GM18873 (cell line): ENCODE data around the gene LTB4R2.

Experiments used
- ATAC-seq: cut with Tn5 transposase; IDR thresholded peaks from one replicate; pipeline ENCODE4 v1.9.1; 2021; ENCODE audit warnings: mild to moderate bottlenecking, moderate library complexity, moderate number of reproducible peaks; ENCODE audit not compliant: unreplicated experiment, low FRiP score

The LTB4R2 gene, protein sequence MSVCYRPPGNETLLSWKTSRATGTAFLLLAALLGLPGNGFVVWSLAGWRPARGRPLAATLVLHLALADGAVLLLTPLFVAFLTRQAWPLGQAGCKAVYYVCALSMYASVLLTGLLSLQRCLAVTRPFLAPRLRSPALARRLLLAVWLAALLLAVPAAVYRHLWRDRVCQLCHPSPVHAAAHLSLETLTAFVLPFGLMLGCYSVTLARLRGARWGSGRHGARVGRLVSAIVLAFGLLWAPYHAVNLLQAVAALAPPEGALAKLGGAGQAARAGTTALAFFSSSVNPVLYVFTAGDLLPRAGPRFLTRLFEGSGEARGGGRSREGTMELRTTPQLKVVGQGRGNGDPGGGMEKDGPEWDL

DNA sequence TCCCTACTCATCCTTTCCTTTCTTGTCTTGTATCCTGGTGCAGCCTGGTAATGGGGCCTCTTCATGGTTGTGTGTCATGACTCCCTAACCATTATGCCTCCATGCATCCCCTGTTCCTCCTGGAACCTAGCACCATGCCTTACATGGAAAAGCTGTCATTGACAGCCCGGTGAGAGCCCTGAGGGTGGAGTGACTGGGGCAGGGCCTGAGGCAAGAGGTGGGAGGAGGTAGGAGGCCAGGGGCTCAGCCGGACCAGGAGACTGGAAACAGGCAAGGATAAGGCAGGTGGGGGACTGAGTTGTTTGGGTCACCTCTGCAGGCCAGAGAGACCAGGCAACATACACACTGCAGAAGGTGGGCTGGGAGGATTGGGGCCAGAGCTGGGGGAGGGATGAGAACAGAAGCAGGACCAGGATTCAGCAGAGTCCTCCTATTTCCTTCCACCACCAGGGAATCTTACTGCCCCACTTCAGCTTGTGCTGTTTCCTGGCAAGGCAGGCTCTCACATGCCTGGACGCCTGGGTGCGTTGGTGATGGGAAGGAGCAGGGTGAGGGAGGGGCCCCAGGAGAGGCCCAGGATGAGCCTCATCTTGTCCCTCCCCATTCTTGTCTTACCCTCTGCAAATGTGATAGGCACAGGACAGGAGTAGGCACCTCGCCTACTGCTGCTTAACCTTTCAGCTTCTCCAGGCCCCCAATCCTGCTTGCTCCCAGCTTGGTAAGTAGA, at the start of gene LTB4R2:
TSS of gene LTB4R2 (plus strand) at position 603 of the 727 bp plus-strand sequence. CDS start 525 bp downstream, outside the sequence.
- no peak for ATAC-seq

GRCh38 chr14:24260780-24261157, 49.2 kb upstream of the LTB4R2 start:
- ATAC-seq, result no peak

GRCh38 chr14:24261256-24261968, 48.5 kb upstream of the LTB4R2 start:
- ATAC-seq, result no peak

- no peak for ATAC-seq
Observed at GRCh38 chr14:24261969-24262327, 48.0 kb upstream of the LTB4R2 start.

- ATAC-seq, result no peak
Observed at GRCh38 chr14:24262821-24263733, 46.9 kb upstream of the LTB4R2 start, which contains the start of gene TGM1. TSS of gene TGM1 (minus strand) at chr14:24263177. CDS start at chr14:24262352, 825 bp downstream.

DNA sequence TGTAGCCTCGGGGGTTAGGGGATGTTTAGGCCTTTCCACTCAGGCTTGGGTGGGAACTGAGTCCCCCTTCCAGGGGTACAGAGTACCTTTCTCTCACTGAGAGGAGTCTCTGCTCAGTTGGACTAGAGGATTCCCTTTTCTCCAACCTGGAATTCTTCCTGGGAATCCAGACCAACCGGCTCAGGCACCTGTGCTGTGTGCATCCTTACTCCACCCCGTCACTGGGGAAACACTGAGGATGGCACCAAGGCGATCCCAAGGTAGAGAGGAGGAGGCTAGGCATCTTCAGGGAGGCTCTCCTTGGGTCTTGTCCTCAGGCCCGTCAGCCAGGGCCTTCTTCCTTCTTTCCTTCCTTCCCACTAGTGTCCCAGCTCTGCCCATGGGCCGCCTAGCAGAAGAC, 46.1 kb upstream of the LTB4R2 start:
- ATAC-seq, result no peak

DNA sequence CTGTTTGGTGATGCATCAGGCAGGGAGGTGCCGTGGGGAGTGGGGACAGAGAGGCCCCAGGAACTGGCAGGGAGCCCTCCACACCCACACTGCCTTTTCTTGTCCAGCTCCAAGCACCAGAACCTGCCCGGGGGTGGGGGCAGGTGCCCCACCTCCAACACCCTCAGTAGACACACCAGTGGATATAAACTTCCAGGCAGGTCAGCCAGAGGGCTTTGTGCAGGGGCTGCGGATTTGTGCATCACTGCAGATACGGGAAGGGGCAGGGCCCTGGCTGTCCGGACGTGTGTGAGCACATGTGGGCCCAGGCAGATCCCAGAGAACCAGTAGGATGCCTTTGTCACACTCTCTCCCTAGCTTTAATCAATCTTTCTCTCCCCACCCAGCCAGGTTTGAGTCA, 45.6 kb upstream of the LTB4R2 start:
- no peak for ATAC-seq

- ATAC-seq, result no peak
Observed at GRCh38 chr14:24266344-24267244, 43.3 kb upstream of the LTB4R2 start.

DNA sequence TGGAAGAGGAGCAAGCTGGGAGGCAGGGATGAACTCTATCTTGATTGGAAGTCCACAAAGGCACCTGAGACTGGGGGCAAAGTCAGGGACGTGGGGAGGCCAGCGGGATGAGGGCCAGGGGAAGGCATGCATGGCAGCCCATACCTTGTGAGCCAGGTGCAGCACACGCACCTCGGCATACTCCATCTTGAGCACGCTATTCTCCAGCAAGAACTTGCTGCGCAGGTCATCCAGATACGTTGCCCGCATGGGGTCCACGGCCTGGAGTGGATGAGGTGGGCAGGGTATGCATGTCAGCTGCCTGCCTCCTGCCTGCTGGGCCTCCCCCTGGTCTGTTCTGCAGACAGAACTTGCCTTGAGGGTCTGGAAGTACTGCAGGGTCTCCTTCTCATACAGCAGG, 42.4 kb upstream of the LTB4R2 start:
- ATAC-seq, result no peak

DNA sequence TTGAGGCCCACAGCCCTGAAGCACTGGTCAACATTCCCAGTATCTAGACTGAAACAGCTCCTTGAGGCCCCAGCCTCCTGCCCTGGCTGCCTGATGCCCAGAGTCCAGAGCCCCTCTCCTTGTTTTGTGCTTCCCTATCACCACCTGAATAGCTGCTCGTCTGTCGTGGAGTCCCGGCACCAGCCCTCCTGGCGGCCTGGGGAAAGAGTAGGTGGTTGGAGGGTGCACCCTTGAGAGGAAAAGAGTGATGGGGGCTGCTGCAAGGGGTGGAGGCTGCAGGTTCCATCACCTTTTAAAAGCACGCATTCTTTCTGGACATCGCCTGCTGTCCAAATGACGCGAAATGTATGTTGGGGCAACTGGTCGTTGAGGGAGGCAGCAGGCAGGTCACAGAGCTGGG, 41.7 kb upstream of the LTB4R2 start:
- ATAC-seq, result no peak

DNA sequence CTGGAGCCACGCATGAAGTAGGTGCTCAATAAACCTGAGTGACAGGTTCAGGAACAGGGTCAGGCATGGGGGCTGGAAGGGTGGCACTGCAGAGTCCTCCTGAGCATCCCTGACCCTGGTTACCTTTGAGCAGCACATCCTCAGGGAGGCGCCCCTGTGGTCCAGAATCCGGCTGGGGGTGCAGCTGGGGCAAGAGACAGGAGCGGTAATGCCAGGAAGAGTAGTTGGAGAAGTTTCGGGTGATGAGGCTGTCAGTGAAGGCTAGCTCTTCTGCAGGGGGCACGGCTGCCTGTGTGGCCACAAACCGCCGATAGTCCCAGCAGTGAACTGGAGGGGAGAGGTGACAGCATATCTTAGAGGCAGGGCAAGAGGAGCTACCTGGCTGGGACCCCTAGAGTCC, 40.6 kb upstream of the LTB4R2 start:
- no peak for ATAC-seq

- ATAC-seq, result no peak
Observed at GRCh38 chr14:24269910-24270536, 39.9 kb upstream of the LTB4R2 start.

DNA sequence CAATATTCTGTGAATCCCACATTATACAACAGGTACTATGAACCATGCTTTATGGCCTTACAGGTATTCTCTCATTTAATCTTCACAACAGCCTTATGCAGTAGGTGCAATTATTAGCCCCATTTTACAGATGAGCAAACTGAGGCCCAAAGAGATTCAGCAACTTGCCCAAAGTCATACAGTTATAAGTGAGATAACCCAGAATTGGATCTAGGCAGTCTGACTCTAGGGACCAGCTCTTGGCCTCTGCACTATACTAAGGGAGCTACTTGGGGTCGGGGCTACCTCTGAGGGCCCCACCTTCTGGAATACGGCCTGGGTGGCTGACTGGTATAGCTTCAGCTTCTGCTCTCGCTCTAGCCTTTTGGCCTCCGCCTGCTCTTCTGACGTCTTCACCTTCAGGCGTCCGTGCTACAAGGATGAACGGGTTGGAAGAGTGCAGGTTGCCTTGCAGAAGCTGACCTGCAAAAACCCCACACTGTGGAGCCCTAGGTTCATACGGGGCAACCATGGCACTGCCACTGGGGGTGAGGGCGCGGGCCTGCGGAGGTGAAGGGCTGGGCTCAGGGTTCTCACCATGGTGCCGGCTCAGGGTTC, 39.3 kb upstream of the LTB4R2 start:
- ATAC-seq, result no peak

DNA sequence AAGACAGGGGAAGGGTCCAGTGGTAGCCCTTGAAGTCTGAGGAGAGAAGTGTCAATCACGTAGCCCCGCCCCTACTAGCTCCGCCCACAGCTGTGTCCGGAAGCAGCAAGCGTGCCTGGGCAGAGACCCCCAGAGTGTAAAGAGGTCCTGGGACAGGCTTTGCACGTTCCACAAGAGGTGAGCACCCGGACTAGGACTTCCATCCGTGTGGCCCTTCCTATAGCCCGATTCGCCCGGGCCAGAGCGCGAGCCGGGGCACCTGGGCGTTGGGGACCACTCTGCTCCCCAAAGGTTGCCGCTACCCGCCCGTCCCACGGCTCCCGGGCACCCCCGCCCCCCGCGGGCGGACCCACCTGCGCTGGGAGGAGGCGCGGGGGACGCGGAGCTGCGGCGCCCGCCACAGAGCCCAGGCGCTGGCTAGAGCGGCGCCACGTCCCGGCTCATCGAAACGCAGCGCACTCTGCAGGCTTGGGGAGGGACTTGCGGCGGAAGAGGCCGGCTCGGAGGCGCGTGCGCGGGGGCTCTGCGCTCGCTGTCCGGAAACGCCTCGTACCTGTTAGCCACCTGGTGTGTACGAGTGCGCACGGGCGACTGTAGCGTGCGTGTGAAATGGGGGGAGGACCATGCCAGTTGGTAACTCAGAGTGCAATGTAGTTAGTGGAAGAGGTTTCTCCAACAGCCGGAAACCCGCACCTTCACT, 38.7 kb upstream of the LTB4R2 start, which contains the start of gene RABGGTA:
TSS of gene RABGGTA (minus strand) at position 464 of the 700 bp plus-strand sequence. CDS start 482 bp downstream, outside the sequence.
- ATAC-seq, result peak; percentile 75

DNA sequence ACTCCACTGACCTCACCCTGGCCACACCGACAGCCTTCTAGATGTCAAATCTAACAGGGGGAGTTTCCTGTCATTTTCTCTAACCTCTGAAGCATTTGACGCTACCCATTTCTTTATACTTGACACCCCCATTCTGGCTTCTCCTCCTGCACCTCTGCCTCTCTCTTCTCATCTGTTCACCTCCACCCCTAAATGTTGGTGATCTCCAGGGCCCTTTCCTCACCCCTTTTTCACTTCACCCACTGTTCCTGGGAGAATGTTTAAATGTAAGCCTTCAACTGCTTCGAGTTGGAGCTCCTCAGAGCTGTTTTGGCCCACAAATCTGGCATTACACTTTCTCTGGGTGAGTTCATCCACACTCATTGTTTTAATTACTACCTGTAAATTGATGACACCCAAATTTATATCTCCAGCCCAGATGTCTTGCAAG, 38.1 kb upstream of the LTB4R2 start:
- no peak for ATAC-seq

DNA sequence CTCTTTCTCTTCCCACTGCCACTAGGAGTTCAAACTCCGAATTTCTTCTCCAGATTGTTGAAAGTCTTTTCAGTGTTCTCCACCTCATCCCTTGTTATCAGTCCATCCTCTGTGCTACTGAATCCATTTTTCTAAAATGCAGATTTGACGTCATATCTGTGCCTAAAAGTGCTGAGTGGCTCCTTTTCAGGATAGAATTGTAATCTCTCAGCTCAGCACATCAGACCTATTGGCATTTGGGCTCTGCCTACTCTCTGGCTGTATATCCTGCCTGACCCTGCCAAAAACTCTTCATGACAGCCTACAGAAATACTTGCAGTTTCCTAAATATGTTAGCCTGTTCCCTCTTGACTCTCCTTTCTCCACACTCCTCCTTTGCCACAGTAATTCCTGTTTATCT, 37.5 kb upstream of the LTB4R2 start:
- ATAC-seq, result no peak

DNA sequence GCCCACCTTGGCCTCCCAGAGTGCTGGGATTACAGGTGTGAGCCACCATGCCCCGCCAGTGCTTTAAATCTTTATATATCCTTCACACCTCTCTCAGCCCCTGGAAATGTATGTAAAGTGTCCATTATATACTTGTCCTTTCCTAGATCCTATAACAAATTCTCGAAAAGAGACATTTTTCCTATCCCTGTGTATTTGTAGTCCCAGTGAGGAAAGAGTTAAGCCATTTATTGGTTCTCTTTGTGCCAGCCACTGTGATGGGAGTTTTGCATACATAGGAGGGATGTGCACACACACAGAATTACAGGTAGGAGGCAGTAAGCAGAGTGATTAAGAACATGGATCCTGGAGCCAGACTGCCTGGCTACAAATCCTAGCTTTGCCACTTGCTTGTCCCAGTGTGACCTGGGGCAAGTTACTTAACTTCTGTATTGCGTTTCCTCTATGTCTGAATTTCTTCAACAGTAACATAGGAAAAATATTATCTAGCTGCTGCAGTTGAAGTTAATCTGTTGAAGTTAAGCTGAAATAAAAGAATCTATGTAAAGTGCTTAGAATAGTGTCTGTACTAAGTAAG, 36.4 kb upstream of the LTB4R2 start:
- no peak for ATAC-seq
